Lung (tissue), 12 donors: Measurements from ENCODE around the gene FAM120B. TPM values are rescaled to one million over a fixed set of nuclear protein-coding genes. Genes with fewer than 3 reads are reported as not detected.

Experiments
- ATAC-seq: fragments of 200-7000 bp; cut with Tn5 transposase; one replicate; pipeline ENCODE4 v1.9.1; 2020; ENCODE audit warnings: moderate number of reproducible peaks; ENCODE audit not compliant: insufficient read depth, low FRiP score
- DNase-seq, 3 donors: peaks; one replicate each; pipeline ENCODE4 v3.0.0-alpha.2; 2013 to 2017
- H3K27ac ChIP-seq, 2 donors: one replicate each; pipeline ENCODE4 v1.5.1; 2013; ENCODE audit warnings: mild to moderate bottlenecking in 2 of 2, moderate library complexity in 2 of 2, control low read depth in 1 of 2, inconsistent platforms in 1 of 2, low read depth in 1 of 2, low read length in 1 of 2
- H3K27me3 ChIP-seq, 3 donors: one replicate each; pipeline ENCODE4 v1.5.1; 2013; ENCODE audit warnings: low read length in 2 of 3; ENCODE audit not compliant: control insufficient read depth in 3 of 3, insufficient read depth in 3 of 3
- H3K36me3 ChIP-seq, 4 donors: one replicate each; pipeline ENCODE4 v1.5.1; 2013; ENCODE audit warnings: low read length in 4 of 4, mild to moderate bottlenecking in 1 of 4, moderate library complexity in 1 of 4; ENCODE audit not compliant: control insufficient read depth in 4 of 4, insufficient read depth in 4 of 4
- H3K4me1 ChIP-seq, 5 donors: one replicate each; pipeline ENCODE4 v1.5.1; 2013; ENCODE audit warnings: low read length in 5 of 5, mild to moderate bottlenecking in 2 of 5, moderate library complexity in 1 of 5; ENCODE audit not compliant: control insufficient read depth in 5 of 5, insufficient read depth in 5 of 5
- H3K4me3 ChIP-seq: one replicate; pipeline ENCODE4 v1.5.1; 2013; ENCODE audit warnings: mild to moderate bottlenecking, control low read depth, moderate library complexity
- H3K9ac ChIP-seq, 2 donors: one replicate each; pipeline ENCODE4 v1.5.1; 2013; ENCODE audit warnings: low read length in 2 of 2, control low read depth in 1 of 2; ENCODE audit not compliant: insufficient read depth in 1 of 2
- H3K9me3 ChIP-seq, 4 donors: one replicate each; pipeline ENCODE4 v1.5.1; 2013; ENCODE audit warnings: low read length in 3 of 4, mild to moderate bottlenecking in 1 of 4, moderate library complexity in 1 of 4; ENCODE audit not compliant: control insufficient read depth in 4 of 4, insufficient read depth in 3 of 4
- CTCF ChIP-seq: IDR thresholded peaks from 2 replicates; pipeline ENCODE4 v1.5.1; 2012; ENCODE audit warnings: mild to moderate bottlenecking; ENCODE audit errors: control extremely low read depth, extremely low read depth
- WGBS, 2 donors: extraction: QIAGEN DNeasy Blood & Tissue Kit; methylation state at CpG; one replicate each; pipeline ENCODE4 v1.1.7; 2013; 5-methylcytosine and 5-hydroxymethylcytosine counted together
- polyA plus RNA-seq, 2 donors: library from polyadenylated mRNA; stranded (reverse); fragments of 200-250 nt; gene quantifications; one replicate each; pipeline ENCODE4 v1.2.1, GENCODE V29; 2013
- total RNA-seq, 2 donors: library from RNA; depleted of rRNA in 1 of 2; stranded (reverse); fragments of >200 nt in 1 of 2; gene quantifications; one replicate each; pipeline ENCODE4 v1.2.1, GENCODE V29; 2014 to 2021
- donor health status: control.
- donor health status: control.
- donor health status: Bipolar disorder and iron deficiency.
- donor health status: healthy.
- donor health status: DM: yes; HTN: yes; CAD: no.

Gene FAM120B
- total and polyA plus RNA-seq, 4 donors = 8.5 to 35.6 (median 20.7) TPM

GRCh38 chr6:170296423-170296745, 10.2 kb upstream of the FAM120B start:
- Histone ChIP-seq H3K4me1 (peaks cover 0 to 47% (median 10%) of the 10 kb centered on the region in 5 donors), H3K27me3 (peaks cover 3 to 76% (median 68%) of the 10 kb centered on the region in 3 donors), H3K4me3 (no peak overlapping the region), H3K27ac (no peak overlapping the region), H3K36me3 (no peaks in the 10 kb centered on the region), H3K9ac (no peak overlapping the region), H3K9me3 (peaks cover 0 to 2% (median 0%) of the 10 kb centered on the region in 4 donors)
- no peak for DNase-seq
- no peak for TF ChIP-seq CTCF
- WGBS, 2 donors = 1 to 3% methylated on average over 31 to 47 of the region's 47 CpGs
- ATAC-seq = no peak

- 7 to 8% methylated on average over 61 to 67 of the region's 67 CpGs for WGBS, 2 donors
- H3K4me3 ChIP-seq = no peak overlapping the region
- no peak overlapping the region for H3K27ac ChIP-seq
- H3K9ac ChIP-seq = no peak overlapping the region
- peaks cover 0 to 2% (median 0%) of the 10 kb centered on the region in 4 donors for H3K9me3 ChIP-seq
- H3K4me1 ChIP-seq = peaks cover 0 to 41% (median 10%) of the 10 kb centered on the region in 5 donors
- H3K36me3 ChIP-seq = no peaks in the 10 kb centered on the region
- ATAC-seq (no peak), DNase-seq (no peak)
- TF ChIP-seq CTCF = no peak
- H3K27me3 ChIP-seq = peaks cover 3 to 72% (median 66%) of the 10 kb centered on the region in 3 donors
These were observed 9.6 kb upstream of the FAM120B start for GRCh38 chr6:170296746-170297575.

- ATAC-seq (no peak), DNase-seq (no peak)
- TF ChIP-seq CTCF = no peak
- H3K4me3 ChIP-seq = no peak overlapping the region
- peaks cover 0 to 34% (median 10%) of the 10 kb centered on the region in 5 donors for H3K4me1 ChIP-seq
- H3K36me3 ChIP-seq = no peaks in the 10 kb centered on the region
- WGBS, 2 donors = 39 to 47% methylated on average over 11 of the region's 11 CpGs
- H3K27ac ChIP-seq = no peak overlapping the region
- no peak overlapping the region for H3K9ac ChIP-seq
- H3K27me3 ChIP-seq = peaks cover 3 to 64% (median 58%) of the 10 kb centered on the region in 3 donors
- peaks cover 0 to 2% (median 0%) of the 10 kb centered on the region in 4 donors for H3K9me3 ChIP-seq
These were observed 8.8 kb upstream of the FAM120B start for GRCh38 chr6:170297576-170298330.
